IPS-NIHi7 (cell line): Measurements from ENCODE around the gene TRMT2A.

ENCODE experiments used
- DNase-seq: peaks from one replicate; pipeline ENCODE4 v3.0.0; 2012; ENCODE audit warnings: mixed read lengths; ENCODE audit errors: extremely low spot score

TRMT2A gene

DNA sequence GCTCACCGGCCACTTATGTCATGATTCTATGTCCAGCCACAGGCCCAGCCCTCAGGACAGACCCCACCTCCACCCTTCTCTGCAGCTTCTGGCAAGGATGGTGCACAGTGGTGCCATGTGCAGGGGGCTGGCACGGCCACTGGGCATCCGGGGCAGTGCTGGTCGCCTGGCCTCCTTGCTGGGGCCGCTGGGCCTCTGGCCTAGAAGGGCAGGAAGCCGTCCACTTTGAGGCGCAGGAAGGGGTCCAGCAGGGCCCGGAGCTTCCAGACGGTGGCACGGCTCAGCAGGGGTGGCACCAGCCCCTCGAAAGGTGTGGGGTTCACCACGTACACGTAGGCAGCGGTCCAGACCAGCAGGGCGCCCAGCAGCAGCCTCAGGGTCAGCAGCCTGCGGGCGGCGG lies 31.4 kb upstream of the TRMT2A start:
- no peak for DNase-seq

DNA sequence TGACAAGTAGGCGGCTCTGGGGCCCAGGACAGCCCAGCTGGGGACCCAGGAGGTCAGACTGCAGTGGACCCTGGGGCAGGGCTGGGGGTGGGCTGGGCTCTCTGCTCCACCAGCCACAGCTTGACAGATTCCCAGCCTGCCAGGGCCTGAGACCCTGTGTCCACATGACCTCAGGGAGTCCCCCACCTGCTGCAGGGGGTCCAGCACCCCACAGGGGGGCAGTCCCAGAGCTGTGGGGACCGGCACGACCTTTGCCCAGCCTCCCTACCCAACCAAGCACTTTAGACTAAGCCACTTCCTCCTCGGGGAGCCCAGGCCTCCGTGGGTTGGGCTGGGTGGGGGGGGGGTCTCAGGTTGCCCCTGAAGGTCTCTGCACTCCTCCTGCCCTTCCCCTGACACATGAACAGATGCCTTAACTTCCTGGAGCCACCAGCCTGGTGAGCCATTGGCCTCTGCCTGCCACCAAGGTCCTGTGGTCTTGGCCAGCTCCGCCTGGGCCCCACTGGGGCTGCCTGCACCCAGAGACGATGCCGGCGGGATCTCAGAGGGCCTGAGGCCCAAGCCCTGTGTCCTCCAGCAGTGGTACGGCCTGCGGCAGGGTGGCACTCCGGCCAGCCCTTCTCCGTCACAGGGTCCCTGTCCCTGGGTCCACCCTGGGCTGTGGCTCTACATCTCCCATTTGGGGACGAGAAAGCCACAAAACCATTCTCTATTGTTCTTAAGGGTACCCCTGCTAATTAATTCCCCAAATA lies 30.4 kb upstream of the TRMT2A start:
- no peak for DNase-seq

DNA sequence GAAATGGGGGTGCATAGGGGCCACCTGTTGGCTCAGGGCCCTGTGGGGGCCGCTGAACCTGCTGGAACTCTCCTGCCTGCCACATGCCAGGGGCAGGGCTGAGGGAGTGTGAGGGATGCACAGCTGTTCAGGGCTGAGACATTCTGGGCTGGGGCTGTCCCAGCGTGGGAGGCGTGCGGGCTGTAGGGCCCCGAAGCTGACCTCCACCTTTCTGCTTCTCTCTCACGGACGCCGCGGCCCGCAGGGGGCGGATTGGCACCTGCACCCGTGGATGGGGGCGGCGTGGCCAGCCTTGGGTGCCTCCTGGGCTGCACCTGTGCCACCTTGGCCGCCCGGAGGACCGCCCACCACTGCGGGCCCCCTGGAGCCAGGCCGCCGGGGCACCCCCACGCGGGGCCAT lies 29.8 kb upstream of the TRMT2A start:
- no peak for DNase-seq

DNA sequence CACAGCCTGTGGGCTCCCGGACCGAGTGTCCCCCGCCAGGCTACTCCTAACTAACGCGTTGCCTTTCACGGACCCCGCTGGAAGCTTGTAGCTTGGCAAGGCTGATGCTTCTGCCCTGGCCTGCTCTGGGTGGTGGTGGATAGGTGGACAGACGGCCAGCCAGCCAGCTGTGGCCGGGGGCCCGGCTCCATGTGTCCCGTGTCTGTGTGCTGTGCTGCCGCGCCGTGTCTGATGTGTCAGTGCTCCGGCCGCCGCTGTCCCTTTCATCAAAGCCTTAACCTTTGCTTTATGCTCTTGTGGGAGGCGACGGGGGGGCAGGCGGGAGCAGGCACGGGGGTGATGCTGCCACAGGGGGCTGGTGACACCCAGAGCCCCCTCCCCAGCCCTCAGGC lies 28.8 kb upstream of the TRMT2A start:
- no peak for DNase-seq

DNA sequence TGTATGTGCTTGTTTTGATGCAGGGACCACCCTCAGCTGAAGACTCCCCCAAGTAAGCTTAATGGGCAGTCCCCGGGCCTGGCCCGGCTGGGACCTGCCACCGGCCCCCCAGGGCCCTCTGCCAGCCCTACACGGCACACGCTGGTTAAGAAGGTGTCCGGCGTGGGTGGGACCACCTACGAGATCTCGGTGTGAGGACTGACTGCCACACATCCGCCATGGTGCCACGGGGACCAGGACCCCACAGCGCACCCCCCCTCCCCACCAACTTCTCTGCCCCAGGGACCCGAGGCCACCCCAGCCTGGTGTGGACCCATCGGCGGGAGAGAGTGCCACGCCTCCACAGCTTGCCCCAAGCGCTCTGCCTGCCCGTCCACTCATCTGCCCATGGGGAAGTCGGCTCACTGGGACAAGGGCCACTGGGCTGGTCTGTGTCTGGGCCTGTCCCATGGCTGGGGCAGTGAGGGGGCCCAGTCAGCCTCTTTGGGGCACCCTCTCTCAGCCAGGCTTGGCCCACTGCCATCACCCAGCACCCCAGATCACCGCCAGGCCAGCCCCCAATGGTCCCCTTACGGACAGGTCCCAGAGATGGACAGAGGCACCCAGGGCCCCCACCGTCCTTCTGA lies 28.3 kb upstream of the TRMT2A start:
- no peak for DNase-seq

DNA sequence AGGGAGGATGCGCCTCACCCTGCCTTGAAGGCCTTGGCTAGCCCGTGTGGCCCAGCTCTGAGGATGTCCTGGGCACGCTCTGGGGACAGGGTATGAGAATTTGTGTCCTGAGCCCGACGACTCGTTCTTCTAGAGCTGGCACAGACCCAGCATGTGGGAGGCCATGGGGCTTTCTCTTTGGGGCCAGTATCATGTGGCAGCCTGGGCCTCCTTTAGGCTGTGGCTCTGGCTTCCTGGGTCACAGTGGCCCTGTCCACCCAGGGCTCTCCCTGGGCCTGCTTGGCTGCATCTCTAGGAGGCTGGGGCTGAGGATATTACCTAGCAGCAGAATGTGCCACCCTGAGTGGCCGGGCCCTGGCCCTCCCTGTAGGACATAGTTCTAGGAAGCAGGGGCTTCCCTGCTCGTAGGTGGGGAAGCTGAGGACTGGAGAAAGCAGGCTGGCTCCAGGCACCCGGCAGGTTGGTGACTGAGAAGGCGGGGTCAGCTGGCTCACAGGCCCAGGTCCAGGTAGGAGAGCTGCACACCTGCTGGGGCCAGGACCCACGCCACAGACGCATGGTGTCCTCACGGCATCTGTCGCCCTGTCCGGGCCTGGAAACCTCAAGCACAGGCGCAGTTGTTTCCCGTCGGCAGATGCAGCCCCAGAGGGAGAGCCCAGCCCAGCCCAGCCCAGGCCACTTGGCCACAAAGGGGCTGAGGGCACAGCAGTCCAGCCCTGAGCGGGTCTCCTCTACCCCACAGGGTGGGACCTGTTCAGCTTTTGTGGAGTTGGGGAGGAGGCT lies 27.0 kb upstream of the TRMT2A start:
- no peak for DNase-seq

DNA sequence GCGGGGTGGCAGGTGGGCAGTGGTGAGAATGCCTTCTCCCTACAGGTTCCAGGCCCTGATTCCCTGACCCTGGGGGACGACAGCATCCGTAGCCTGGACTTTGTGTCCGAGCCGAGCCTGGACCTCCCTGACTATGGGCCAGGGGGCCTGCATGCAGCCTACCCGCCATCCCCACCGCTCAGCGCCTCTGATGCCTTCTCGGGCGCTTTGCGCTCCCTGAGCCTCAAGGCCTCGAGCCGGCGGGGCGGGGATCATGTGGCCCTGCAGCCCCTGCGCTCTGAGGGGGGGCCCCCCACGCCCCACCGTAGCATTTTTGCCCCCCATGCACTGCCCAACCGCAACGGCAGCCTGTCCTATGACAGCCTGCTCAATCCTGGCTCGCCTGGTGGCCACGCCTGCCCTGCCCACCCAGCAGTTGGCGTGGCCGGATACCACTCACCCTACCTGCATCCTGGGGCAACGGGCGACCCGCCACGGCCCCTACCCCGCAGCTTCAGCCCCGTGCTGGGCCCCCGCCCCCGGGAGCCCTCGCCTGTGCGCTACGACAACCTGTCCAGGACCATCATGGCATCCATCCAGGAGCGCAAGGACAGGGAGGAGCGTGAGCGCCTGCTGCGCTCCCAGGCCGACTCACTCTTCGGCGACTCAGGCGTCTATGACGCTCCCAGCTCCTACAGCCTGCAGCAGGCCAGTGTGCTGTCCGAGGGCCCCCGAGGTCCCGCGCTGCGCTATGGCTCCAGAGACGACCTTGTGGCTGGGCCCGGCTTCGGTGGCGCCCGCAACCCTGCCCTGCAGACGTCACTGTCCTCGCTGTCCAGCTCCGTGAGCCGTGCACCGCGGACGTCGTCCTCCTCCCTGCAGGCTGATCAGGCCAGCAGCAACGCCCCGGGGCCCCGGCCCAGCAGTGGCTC lies 25.9 kb upstream of the TRMT2A start:
- DNase-seq: no peak

DNA sequence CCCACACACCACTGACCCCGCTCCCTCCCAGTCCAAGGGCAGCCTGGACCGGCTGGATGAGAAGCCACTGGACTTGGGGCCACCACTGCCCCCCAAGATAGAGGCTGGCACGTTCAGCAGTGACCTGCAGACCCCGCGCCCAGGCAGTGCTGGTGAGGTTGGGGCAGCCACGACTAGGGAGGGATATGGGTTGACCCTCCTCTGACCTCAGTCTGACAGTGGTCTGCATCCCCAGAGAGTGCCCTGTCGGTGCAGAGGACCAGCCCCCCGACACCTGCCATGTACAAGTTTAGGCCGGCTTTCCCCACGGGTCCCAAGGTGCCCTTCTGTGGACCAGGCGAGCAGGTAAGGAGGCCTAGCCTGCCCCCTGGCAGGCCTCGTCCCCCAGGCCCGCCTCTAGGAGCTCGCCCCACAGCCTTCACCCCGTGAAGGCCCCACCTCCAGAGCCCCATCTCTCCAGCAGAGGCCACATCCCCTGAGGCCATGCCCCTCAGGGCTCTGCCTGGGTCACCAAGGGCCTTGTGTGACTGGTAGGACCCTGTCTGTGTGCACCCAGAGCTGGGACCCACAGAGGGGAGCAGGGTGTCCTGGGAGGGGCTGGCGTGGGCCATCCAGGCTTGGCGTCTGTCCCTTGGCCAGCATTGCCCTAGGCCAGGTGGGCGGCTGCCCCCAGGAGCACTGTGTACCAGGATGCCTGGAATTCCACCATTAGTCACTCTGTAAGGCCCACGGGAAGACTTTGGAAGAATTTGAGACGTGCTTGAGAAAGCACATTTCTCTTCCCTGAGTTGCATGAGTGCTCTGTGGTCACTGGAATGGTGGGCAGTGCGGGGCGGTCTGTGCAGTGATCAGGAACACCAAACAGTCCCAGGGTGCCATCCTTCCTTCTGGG lies 24.4 kb upstream of the TRMT2A start:
- DNase-seq: no peak

DNA sequence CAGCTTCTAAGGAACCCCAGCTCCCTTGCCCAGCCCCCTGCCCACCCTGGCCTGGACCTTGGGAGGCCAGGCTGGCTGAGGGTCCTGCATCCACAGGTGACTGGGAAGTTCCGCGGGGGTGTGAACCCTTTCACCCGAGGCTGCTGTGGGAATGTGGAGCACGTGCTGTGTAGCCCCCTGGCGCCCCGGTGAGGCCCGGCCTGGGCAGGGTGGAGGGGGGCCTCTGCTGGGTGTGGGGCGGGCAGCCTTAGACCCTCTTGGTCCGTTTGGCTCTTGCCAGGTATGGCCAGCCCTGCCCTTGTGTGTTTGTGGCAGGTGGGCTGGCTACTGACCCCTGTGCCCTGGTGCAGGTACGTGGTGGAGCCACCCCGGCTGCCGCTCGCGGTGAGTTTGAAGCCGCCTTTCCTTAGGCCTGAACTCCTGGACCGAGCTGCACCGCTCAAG lies 23.5 kb upstream of the TRMT2A start:
- no peak for DNase-seq

DNA sequence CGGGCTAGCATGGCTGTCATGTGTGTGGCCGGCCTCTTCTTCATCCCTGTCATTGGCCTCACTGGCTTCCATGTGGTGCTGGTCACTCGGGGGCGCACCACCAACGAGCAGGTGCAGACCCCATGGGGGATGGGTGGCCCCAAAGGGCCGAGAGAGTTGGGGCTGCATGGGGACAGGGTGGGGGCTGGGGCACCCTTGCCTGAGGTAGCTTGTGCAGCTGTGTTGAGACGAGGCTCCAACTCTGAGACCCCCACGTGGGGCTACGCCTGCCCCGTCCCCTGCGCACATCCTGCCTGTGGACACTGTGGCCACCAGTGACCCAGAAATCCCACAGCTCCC lies 23.1 kb upstream of the TRMT2A start:
- DNase-seq: no peak

DNA sequence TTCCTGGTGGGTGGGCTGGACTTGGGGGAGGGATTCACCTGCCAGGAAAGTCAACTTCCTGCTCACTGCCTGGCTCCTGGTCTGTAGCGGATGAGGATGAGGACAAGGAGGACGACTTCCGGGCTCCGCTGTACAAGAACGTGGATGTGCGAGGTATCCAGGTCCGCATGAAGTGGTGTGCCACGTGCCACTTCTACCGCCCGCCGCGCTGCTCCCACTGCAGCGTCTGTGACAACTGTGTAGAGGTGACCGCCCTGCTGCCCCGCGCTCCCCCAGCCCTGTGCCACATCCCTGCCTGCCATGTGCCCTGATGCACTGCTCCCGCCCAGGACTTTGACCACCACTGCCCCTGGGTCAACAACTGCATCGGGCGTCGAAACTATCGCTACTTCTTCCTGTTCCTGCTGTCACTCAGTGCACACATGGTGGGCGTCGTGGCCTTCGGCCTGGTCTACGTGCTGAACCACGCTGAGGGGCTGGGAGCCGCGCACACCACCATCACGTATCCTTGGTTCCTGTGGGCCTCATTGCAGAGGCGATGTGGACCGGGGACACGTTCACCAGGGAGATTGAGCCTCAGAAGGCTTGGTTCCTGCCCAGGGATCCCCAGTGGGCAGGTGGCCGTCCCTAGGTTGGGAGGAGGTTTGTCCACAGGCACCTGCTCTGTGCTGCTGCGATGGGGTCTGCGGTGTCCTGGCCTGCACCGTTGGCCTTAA lies 22.5 kb upstream of the TRMT2A start:
- no peak for DNase-seq

DNA sequence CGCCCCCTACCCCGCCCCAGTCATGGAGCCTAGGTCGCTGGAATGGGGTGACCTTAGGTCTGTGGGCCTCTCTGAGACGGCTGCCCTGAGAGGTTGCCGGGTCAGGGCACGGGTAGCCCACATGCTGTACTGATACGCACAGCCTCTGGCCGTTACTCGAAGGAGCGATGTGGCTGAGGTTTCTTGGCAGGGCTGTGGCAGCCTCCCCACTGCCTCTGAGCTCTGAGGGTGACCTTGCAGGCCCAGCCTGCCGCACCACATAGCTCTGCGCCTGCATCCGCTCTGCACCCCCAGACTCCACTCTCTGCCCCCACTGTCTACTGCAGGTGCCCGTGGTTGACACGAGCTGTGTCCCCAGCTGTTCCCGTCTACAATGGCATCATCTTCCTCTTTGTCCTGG lies 21.8 kb upstream of the TRMT2A start:
- no peak for DNase-seq

DNA sequence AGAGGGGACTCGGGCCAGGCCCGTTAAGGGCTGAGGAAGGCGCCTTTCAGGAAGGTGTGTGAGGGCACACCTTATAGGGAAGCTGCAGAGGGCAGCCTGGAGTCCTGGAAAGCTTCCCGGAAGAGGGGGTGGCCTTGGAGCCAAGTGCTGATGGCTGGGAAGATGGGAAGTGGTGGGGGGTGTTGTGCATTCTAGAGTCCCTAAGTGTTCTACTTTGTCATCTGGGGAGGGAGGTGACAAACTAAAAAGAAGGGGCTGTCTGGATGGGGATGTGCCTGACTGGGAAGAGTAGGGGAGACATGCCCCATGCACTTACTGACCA lies 21.4 kb upstream of the TRMT2A start:
- no peak for DNase-seq

DNA sequence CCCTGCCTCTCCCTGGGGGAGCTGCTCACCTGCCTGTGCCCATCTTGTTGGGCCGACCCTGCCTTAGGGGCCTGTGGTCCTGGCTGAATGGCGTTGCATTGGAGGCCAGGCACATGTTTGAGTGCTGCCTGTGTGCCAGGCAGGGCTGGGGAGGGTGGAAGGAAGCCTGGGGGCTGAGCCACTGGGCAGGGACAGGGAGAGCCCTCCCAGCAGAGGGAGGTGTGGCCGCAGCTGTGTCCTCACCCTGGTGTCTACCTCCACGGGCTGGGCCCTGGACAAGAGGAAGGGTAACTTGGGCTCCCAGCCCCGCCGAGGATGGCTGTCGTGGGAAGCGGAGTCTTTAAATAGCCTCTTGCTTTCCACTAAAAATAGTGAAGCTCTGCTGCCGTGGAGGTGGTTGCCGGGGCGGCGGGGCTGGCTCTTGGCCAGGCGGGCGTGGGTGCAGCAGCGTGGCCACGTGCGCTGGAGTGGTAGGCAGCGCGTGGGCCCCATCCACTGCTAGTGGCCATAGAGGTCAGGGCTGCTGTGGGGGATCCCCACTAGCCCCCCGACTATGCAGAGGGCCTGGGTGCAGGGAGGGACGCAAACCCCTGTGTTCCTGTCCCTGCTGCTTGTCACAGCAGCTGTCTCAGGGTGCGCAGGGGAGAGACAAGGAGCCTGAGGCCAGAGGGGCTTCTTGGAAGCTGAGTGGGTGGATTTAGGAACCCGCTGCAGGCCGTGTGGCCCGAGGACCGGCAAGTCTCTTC lies 20.8 kb upstream of the TRMT2A start:
- no peak for DNase-seq

DNA sequence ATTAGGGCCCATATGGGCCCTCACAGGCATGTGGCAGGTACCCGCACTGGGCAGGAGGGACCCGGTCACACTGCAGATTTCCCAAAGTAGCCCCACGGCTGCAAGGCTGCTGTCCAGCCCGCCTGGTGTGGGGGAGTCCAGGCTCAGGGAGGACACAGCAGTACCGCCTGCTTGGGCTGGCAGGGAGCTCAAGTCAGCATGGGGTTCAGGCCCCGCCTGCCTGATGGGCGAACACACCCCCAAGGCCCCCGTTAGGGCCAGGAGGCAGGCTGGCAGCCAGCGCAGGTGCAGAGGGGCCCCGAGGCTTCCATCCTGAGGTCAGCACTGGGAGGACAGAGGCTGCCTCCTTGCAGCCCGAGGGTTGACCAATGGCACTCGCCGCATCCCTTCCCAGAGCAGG lies 20.1 kb upstream of the TRMT2A start:
- DNase-seq: no peak

DNA sequence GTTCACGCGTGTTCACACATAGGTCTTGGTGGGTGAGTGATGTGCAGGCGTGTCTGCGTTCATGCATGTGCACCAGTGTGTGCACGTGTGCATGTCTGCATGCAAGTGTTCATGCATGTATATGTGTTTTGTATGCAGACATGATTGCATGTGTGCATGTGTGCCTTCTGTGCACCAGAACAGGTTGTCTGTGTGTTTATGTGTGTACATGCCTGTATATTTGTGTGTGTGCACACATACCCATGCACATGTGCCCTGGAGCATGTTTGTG lies 19.5 kb upstream of the TRMT2A start:
- DNase-seq: no peak

DNA sequence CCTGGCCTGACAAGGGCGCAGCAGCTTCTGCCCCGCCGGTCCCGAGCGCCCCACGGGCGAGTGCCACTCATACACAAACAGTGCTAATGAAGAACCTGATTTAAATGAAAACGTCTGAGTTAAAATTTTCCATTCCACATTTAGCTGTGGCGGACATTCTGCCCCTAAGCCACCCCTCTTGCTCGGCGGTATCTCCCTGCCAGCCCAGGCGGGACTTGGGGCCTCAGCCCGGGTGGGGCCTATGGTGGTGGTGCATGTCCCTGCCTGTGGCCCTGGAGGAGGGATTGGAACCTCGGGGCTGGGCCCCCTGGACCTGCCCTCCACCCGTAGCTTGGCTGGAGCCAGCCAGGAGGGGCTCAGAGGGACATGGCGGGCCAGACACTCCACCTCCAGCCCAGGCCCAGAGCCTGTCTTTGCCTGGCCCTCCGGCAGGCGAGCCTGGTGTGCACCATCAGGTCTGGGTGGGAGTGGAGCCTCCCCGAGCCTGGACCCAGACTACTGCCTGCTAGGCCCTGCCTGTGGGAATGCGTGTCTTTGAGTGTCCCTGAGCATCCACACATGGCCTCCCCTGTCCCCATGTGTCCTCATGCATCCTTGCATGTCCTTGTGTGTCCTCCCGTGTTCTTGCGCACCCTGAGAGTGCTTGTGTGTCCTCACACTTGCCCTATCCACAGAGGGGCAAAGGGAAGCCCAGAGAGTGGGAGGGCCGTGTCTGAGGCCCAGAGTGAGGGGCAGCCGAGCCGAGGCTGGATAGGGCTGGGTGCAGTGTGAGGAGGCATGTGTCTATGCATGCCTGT lies 19.0 kb upstream of the TRMT2A start:
- no peak for DNase-seq

DNA sequence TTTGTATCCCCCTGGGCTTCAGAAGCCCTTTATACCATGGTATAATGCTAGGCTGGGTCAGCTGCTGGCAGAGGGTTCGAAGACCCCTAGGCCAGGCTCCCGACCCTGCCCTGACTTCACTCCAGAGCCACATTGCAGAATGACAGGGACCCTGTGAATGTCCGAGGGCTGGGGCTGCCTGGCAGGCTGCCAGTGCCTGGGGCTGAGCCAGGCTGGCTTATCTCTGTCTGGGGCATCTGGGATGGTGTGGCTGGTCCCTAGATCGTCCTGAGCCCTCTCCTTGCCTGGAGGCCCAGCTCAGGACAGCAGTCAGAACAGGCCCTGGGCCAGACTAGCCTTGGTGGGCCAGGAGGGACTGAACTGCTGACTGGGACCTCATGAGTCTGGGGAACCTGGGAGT lies 18.2 kb upstream of the TRMT2A start:
- DNase-seq: no peak

DNA sequence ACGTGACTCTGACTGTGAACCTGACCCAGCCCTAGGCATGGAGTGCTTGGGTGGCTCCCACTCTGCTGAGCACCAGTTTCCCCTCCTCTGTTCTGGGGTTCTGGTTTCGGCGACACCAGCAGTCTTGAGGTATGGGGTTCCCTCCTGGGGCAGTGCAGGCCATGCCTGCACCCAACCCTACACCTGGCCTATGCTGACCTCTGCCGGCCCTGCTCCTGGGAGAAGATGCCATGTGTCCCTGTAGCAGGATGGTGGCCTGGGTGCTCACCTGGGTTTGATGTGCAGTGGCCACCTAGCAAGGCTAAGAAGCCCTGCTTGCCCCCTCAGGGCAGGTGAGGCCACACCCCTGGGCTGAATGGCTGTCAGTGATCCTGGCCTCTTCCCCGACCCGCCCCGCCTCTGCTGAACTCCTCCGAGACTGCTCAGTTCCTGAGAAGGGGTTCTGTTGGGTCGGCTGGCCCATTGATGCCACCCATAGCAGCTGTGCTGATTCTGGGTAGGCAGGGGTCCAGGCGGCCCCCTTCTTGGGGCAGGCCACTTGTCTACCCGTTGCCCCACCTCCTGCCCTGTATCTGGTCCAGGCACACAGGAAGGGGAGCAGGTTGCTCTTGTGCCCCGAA lies 17.0 kb upstream of the TRMT2A start:
- no peak for DNase-seq
